Hepatocyte (in vitro differentiated cells): ENCODE measurements around the gene MAPKBP1.

Experiments
- EZH2 ChIP-seq: fragments of 200-600 bp; sonication (generic); IDR thresholded peaks from 2 replicates; pipeline ENCODE4 v1.6.1; 2016; ENCODE audit warnings: antibody characterized with exemption, mild to moderate bottlenecking, borderline replicate concordance
- EZH2phosphoT487 ChIP-seq: fragments of 200-600 bp; sonication (generic); IDR thresholded peaks from one replicate; pipeline ENCODE4 v1.6.1; 2018; ENCODE audit warnings: antibody characterized with exemption, mild to moderate bottlenecking, low read depth, moderate library complexity; ENCODE audit not compliant: unreplicated experiment, severe bottlenecking
- TF ChIP-seq, protein P1 (sequence below): fragments of 200-600 bp; sonication (generic); IDR thresholded peaks from 2 replicates; pipeline ENCODE4 v1.5.1; 2016; ENCODE audit warnings: antibody characterized with exemption, mild to moderate bottlenecking; ENCODE audit not compliant: poor library complexity

DNA sequence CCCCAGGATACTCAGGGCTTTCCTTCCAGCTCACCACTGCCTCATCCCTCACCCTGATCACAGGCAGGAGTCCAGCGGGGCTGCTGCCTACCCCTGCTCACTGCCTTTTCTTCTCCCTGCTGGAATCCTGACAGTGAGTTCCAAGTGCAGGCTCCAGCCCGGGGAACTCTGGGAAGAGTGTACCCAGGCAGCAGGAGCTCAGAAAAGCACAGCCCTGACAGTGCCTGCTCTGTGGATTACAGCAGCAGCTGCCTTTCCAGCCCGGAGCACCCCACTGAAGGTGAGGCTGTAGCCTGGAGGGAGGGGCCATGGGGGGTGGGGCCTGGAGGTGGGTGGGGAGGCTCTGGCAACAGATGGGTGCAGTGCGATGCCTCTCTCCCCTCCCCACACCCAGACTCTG is 47.5 kb downstream of the MAPKBP1 start:
- TF ChIP-seq, protein P1, sequence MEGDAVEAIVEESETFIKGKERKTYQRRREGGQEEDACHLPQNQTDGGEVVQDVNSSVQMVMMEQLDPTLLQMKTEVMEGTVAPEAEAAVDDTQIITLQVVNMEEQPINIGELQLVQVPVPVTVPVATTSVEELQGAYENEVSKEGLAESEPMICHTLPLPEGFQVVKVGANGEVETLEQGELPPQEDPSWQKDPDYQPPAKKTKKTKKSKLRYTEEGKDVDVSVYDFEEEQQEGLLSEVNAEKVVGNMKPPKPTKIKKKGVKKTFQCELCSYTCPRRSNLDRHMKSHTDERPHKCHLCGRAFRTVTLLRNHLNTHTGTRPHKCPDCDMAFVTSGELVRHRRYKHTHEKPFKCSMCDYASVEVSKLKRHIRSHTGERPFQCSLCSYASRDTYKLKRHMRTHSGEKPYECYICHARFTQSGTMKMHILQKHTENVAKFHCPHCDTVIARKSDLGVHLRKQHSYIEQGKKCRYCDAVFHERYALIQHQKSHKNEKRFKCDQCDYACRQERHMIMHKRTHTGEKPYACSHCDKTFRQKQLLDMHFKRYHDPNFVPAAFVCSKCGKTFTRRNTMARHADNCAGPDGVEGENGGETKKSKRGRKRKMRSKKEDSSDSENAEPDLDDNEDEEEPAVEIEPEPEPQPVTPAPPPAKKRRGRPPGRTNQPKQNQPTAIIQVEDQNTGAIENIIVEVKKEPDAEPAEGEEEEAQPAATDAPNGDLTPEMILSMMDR = no peak
- TF ChIP-seq EZH2phosphoT487 = no peak
- TF ChIP-seq EZH2 = no peak
